GM12865 (cell line): ENCODE data around the gene UMODL1.
A peak's percentile ranks its signal among the peaks of the same experiment; 100 is the strongest.

Source experiments
- DNase-seq: peaks from one replicate; pipeline ENCODE4 v3.0.0; 2010; ENCODE audit warnings: low read depth
- H3K4me3 ChIP-seq: 2 replicates; pipeline ENCODE4 v1.5.1; 2011; ENCODE audit warnings: mild to moderate bottlenecking, low read depth, low read length, control low read depth
- TF ChIP-seq, protein P1 (sequence below): IDR thresholded peaks from 2 replicates; pipeline ENCODE4 v1.5.1; 2011; ENCODE audit warnings: low read length, control low read depth, low read depth, inconsistent platforms; ENCODE audit not compliant: insufficient read depth; ENCODE audit errors: missing control alignments

Gene UMODL1

GRCh38 chr21:42117967-42118780, 47.1 kb downstream of the UMODL1 start:
- TF ChIP-seq, protein P1, sequence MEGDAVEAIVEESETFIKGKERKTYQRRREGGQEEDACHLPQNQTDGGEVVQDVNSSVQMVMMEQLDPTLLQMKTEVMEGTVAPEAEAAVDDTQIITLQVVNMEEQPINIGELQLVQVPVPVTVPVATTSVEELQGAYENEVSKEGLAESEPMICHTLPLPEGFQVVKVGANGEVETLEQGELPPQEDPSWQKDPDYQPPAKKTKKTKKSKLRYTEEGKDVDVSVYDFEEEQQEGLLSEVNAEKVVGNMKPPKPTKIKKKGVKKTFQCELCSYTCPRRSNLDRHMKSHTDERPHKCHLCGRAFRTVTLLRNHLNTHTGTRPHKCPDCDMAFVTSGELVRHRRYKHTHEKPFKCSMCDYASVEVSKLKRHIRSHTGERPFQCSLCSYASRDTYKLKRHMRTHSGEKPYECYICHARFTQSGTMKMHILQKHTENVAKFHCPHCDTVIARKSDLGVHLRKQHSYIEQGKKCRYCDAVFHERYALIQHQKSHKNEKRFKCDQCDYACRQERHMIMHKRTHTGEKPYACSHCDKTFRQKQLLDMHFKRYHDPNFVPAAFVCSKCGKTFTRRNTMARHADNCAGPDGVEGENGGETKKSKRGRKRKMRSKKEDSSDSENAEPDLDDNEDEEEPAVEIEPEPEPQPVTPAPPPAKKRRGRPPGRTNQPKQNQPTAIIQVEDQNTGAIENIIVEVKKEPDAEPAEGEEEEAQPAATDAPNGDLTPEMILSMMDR, result no peak
- DNase-seq, result no peak
- no peak overlapping the region for H3K4me3 ChIP-seq

DNA sequence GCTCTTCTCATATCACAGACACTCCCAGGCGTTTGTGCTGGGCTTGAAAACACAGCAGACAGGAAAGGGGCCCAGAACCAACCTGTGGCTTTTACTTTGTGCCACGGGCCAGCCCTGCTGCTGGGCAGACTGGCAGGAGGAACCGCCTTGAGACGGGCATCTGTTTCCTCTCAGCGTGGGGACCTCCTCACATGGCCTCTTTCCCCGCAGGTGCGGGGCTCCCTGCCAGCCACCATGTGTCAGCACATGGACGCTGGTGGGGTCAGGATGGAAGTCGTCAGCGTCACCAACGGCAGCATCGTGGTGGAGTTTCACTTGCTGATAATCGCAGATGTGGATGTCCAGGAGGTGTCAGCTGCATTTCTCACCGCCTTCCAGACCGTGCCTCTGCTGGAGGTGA, 47.8 kb downstream of the UMODL1 start:
- peak; percentile 44 for DNase-seq
- H3K4me3 ChIP-seq, result no peak overlapping the region
- TF ChIP-seq, protein P1, result no peak

GRCh38 chr21:42120101-42120902, 49.2 kb downstream of the UMODL1 start:
- peak; percentile 66 for DNase-seq
- TF ChIP-seq, protein P1, result no peak
- no peak overlapping the region for H3K4me3 ChIP-seq

DNA sequence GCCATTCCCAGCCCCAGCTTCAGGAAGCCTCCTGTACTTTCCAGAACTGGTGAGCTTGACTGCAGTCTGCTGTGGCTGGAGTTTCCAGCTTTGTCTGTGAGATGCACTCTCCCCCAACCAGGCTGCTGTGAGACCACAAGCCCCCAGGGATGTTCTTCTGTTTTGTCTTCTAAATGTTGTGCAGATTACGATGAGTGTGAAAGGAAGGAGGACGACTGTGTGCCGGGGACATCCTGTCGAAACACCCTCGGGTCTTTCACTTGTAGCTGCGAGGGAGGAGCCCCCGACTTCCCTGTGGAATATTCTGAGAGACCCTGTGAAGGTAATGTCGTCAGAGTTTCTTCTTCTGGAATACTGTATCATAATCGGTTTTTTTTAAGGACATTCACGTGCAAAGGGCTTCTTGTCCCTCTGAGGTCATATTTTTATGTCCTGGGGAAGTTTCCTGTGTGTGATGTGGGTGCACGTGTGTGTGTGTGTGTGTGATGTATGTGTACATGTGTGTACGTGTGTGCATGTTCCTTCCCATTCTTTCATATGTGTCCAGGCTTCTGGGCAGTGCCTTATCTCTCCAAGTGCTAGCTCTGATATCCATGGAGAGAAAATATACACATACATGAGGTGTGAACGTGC, 49.9 kb downstream of the UMODL1 start:
- DNase-seq, result no peak
- no peak overlapping the region for H3K4me3 ChIP-seq
- TF ChIP-seq, protein P1, result no peak

DNA sequence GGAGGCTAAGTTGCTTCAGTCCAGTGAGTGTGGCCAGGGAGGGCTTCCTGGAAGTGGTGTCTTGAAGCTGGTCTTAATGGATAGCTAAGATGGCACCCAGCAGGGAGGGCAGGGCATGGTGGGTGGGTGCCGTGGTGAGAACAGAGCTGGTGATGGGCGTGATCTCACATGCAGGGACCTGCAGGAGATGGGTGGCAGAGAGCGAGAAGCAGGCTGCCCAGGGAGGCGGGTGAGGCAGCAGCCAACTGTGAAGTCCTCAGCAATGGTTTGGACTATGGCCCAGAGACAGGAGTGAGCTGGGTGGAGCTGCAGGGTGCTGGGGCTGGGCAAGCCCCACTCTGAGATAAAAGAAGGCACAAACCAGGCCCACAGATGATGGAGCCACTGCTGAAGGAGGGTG, 50.7 kb downstream of the UMODL1 start:
- no peak overlapping the region for H3K4me3 ChIP-seq
- TF ChIP-seq, protein P1, result no peak
- no peak for DNase-seq

- no peak for DNase-seq
- TF ChIP-seq, protein P1, result no peak
- no peak overlapping the region for H3K4me3 ChIP-seq
Measured at GRCh38 chr21:42122398-42122797, 51.3 kb downstream of the UMODL1 start.
